Islet of Langerhans (tissue), 1 donor: ENCODE results near the gene IGSF21.

Experiments used
- FAIRE-seq: peaks from one replicate; lab custom pipeline; 2011; peaks lifted over from hg19 to GRCh38; lab: Jason Lieb, UNC

The IGSF21 gene

DNA sequence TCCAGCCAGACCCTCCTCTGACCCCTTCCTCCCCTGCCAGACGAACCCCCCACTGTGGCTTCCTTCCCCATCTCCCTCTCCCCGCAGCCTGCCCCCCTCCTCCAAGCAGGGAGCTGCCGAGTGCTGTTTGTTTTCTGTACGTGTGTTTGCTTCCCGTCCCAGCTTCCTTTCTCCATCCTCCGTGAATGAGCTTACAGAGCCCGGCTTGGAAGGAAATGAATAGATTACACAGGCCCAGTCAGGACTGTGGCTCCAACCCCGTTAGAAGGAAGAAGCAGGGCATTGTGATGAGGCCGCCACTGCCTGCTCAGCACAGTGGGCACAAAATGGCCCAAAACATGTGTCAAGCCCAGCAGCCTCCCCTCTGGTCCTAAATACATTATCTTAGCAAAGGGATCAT is 123.2 kb downstream of the IGSF21 start:
- FAIRE-seq, result no peak

DNA sequence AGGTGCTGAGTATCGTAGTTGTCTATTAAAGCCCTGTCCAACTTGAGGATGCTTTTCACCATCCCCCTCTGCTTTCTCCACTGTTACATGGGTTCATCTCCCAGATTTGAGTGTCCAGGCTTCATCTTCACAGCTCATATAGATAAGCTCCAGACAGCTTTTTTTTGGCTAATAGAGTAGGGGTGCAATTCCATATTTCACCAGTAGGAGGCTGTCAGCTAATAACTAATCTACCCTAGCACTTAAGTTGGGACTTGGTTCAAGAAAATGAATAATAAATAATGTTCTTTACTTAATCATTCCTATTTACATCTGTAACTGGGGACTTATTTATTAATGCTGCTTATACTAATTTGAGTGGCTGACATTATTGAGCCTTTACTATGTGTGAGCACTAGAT is 124.5 kb downstream of the IGSF21 start:
- no peak for FAIRE-seq

DNA sequence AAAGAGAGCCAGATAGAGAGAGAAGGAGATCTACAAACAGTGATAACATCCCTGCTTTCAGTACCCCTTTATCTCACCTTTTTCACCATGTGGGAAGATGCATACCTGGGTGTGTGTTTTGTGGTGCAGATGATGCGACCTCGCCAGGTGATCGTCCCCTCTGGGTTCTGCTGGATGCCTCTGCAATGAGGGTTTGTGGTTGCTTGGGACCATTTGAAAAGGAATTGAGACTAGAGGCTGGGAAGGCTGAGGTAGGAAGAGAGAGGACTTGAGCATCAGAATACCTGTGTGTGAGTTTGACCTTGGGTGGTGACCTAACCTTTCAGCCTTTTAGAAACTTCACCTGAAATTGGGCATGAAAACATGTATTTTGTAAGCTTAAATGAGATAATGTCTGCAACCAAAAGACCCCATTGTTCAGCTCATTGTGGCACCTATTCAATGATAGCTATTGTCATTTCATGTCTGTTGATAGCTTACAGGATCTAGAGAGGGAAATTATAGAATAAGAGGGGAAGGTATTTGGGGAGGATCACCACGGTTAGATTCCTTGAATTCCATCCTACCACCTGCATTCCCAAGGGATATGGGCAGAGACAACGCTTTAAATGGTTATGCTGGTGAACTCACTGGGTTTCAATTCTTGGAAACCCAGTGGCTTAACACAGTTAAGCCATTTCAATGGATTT is 125.7 kb downstream of the IGSF21 start:
- no peak for FAIRE-seq

DNA sequence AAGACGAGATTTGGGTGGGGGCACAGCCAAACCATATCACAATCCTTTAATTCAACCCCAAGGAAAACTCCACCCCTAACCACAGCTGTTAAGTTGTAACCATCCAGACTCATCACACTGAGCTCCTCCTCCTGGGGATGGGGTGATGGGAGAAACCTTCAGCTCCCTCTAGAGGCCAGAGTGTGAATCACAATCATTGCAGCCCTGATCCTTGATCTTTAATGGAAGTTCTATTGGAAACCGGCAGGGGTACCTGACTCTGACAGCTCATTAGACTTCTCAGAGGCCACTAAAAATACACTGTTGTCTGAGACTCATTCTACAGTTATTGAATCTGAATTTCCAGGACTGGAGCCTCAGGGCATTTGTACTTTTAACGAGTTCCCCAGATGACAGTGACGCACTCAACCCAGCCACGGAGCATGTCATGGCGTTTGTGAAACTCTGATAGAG is 127.2 kb downstream of the IGSF21 start:
- no peak for FAIRE-seq

DNA sequence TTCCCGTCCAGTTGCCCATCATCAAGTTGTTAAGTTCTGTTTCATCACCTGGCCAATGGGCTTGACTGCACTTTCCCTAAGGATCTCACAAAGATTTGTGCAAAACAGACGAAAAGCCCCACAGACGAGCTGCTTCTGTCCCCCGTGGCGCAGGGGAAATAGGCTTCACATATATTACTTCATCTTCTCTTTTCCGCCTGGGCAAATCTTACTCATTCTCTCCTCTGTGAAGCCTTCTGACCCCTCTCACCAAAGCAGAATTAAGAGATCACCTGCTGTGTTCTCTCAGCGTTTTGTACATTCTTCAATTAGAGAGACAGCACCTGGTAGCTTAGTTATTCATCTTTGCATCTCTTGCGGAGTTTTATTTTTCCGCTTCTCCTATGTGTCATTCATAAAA is 129.8 kb downstream of the IGSF21 start:
- FAIRE-seq, result no peak

DNA sequence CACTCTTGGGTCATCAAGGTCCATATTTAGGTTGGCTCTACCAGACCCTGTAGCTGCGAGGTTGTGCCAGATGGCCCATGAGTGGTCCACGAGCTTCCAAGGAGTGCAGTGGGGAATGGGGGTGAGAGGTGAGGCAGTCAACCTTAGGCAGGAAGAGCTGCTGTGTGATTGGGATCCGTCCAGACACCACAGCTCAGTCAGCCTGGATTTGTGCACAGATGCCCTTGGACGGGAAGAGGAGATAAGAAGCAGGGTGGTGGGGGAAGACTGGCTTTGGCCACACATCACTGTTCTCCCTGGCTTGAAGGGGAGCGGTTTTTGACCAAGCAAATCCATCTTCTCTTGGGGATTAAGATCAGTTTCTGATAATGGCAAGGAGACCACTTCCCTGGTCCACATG is 130.6 kb downstream of the IGSF21 start:
- FAIRE-seq, result no peak

DNA sequence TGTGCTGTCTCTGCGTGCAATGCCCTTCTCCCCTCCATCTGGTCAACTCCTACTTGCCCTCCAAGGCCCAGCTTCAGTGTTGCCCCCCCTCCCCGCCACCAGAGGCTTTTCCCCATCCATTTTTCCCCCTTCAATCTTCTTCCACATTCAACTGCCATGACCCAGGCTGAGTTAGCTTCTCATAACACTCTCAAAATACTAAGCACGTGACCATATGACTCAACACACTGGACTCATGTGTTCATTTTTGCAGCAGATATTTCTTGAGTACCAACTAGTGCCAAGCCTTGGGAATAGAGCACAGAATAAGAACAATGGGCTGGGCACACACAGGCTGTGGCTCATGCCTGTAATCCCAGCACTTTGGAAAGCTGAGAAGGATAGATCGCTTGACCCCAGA is 132.1 kb downstream of the IGSF21 start:
- FAIRE-seq, result no peak

DNA sequence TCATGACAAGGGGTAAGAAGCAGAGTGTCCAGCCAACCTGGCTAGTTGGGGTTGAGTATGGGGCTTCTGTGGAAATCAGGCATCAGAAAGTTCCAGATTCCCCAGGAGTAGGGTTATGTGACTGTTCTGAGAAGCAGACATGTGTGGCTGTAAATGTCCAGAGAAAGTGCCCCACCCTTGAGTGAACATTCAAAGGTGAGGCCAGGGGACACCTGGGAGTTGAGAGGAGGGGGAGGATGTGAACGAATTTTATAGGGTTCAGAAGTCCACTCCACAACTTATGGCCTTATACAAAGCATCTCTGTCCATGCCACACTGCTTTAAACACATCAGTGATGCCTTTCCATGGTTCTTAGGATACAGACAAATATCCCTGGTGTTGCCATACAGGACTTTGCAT is 133.3 kb downstream of the IGSF21 start:
- no peak for FAIRE-seq

DNA sequence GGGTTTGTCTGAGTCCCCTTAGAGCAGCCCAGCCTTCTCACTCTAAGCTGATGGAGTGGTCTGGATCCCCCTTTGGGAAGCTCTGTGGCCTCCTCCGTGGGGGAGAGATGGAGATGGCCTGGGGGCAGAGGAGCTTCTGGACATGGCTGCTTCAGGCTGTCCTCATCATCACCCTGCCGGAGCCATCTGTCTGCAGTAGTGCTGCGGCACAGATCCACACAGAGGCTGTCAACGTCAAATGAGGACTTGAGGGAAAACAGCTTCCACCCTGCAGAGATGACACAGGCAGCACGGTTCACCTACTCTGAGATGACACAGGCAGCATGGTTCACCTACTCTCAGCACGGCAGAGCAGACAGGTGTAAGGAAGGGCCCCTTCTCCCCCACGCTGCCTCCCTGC is 134.3 kb downstream of the IGSF21 start:
- no peak for FAIRE-seq

DNA sequence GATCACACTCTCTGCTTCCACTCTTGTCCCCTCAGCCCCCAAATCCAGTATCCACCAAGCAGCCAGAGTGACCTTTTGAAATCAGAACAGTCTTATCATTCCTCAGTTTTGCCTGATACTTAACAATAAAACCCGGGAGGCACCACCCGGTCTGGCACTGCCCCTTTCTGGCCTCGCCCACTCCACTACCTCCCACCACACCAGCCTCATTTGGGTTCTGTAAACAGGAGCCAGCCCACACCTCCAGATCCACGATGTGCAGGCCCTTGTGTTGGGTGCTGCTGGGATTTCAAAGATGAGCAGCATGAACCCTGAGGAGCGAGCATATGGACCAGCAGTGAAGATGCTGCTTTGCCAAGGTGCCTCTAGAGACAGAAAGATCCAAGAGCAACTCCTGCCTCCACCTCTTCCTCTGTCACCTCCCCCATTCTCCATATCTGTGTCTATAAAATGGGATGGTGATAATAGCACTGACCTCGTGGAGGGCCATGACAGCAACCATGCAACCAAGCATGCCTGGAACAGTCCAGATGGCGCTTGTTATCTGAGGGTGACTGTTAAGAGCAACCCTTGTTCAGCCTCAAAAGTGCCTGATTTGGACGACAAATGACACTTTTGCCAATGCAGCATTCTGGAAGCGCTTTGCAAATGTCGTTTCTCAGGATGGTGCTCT is 136.0 kb downstream of the IGSF21 start:
- no peak for FAIRE-seq

DNA sequence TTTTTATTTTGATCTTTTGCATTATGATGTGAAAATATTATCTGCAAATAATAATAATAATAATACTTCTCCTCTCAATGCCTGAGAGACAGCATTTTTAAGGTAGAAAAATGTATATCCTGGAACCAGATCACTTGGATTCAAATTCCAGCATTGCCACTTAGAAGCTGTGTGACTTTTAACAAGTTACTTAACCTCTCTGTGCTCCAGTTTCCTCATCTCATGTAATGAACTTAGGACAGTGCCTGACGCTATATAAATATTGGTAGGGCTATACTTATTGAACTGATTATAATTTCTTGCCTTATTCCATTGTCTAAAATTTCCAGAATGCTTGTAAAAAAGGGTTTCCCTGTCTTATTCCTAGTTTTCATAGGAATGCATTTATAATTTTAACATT is 137.2 kb downstream of the IGSF21 start:
- peak; percentile 47 for FAIRE-seq

DNA sequence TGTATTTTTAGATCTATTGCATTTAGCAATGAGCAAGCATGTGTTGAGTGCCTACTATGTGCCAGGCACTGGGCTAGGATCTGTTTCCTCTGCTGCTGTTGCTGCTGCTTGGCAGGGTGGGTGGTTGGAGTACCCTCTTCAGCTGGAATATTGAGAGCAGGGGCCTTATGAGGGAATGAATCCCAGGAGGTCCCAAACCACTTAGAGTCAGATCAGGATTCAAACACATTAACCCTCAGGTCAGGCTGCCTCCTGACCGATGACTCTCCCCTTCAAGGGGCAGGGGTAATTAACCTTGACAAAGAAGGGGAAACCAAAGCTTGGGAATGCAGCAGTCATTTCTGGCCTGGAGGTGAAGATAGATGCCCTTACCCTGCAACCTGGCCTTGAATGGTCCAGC is 138.0 kb downstream of the IGSF21 start:
- FAIRE-seq, result no peak

DNA sequence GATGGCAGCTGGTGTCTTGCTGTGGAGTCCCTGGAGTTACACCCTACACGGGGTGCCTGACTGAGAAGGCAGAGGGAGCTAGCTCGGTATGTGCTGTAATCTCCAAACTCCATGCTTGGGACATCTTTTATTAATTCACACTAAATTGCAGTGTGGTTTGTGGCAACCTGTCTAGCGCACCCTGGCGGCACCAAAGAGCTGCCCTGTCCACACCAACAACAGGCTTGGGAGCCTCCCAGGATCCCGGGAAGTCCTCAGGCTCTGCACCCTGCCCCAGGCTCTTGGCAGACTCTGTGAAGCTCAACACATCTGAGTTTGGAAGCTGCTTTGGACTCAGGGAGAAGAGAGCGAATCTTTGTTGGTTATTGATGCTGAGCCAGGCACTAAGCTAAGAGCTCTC is 138.9 kb downstream of the IGSF21 start:
- FAIRE-seq, result no peak

DNA sequence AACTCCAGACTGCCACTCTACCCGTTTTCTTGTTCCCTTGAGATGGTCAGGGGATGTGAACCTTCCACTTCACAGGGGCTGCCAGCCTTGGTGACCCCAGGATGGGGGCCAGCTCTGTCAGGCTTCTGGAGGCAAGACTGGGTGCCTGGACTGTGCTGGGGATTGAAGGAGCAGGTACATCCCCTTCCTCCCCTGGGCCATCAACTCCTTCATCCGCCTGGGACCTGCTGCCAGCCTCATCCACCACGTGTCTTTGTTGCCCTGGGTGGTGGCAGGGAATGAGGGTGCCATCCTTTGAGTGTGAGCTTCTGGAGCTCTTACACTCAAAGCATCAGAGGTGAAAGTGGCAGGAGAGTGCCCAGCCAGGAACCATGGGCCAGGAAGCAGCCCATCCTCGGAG is 139.6 kb downstream of the IGSF21 start:
- no peak for FAIRE-seq

DNA sequence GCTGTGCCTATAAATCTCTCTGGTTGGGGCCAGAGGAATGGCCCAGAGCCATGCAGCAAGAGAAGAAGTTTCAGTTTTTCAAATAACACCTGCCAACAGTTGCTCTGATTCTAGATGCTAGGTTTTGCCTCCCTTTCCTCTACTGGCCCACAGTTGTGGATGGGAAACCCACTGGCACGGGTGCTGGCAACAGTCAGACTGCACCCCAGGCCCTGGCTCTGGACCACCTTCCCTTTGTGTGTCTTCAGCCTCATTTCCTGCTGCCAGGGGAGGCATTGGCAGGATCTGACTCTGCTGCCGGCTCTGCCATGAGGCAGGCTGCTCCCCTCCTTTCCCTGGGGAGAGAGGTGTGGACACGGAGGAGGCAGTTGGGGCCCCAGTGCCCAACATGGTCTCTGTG is 142.0 kb downstream of the IGSF21 start:
- no peak for FAIRE-seq

DNA sequence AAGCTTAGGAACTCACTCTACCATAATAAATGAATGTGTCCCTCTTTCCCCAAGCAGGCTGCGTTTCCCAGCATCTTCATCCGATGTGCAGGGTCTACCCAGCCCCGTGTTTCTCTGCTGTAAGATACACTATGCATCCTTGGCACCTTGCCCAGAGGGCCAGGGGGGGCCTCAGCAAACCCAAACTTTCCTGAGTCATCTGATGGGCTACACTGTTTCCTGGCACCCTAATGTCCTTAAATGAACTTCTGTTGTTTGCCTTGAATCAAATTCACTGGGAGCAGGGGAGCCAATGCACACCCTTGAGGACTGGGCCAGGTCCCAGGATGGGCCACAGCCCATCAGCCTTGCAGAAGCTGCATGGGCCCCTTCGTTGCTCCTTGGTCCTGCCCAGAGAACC is 145.5 kb downstream of the IGSF21 start:
- FAIRE-seq, result no peak

DNA sequence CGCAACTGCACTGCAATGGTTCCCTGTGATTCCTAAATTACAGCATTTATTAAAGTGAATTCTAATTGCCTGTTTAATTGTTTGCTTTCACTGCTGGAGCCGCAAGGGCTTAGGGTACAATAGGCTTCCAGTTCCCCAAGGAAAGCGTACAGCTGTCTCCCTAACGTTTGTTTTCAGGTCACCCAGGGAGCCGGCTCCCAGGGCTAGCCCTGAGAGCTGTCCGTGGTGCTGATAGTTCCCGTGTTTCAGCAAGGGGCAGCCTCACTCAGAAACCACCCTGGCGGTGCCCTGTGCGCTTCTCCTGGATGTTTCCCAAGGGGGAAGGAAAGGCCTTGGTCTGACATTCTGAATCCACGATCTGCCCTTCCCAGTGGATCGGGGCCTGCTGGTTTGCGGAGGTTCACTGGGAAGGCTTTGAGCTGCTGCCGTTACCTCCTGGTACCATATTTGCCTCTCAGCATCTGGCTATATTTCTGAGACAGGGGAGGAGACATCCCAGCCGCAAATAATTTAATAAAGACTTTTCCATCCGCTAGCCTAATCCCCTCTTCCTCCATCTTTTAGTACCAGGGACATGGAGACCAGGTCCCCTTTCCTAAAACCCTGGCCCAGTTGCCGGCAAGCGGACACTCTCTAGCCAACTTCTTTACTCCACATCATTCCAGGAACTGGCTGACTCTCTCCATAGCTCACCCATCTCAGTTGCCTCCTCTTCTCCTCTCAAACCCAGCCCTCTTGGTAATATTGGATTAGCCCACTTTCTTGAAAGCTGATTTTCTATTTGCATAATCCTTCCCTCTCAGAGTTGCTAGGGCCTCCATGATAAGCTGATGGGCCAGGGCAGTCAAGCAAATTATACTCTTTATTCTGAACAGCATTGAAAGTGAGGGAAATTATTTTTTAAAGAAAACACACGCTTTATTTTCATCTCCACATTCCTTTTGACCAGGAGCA is 149.0 kb downstream of the IGSF21 start:
- FAIRE-seq, result no peak

DNA sequence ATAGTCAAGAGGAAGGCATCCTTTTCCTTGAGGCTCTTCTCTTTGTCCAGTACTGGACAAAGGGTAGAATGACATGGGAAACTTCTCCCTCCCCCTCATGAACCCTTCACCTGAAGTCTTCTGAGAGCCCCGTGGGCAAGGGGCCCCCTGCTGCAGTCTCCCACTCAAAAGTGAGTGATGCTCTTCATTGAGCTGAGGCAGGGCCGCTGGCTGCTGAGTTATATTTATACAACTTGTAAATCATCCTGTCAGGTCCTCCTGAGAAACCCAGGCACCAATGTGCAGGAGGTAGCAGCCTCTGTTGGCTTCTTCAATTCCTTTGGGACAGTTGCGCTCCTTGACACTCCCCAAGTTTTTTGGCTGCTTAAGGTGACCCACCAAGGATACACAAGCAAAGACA is 150.2 kb downstream of the IGSF21 start:
- FAIRE-seq, result no peak

DNA sequence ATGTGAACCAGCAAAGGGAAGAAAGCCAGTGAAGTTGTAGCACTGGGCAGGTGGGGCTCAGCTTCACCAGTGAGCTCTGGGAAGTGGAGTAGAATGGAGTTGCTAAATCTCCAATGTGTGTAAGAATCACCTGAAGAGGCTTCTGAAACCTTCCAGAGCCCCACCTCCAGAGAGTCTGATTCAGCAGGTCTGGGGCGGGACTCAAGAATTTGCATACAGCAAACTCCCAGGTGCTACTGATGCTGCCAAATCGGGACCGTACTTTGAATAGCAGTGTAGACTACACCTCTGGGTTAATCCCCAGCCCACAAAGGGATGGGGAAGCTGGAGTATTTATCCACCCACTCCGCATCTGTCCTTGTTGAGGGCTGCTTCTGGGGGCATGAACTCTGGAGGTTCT is 154.3 kb downstream of the IGSF21 start:
- no peak for FAIRE-seq

DNA sequence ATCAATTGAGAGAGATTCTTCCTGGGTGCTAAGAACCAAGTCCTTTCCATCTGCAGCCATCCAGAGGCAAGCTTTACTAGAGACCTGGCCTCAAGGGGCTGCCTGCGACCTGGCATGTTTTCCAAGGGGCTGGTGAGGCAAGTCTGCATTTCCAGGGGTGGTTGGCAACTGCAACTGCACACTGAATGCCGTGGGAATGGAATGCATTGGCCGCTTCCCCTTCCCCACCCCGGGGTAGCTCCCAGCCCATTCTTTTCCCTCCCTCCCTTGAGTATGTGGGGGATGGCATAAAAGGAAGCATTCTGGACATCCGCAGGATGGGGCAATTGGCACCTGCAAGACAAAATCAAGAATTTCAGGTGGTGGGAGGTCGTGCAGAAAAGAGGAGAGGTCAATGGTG is 155.1 kb downstream of the IGSF21 start:
- no peak for FAIRE-seq

DNA sequence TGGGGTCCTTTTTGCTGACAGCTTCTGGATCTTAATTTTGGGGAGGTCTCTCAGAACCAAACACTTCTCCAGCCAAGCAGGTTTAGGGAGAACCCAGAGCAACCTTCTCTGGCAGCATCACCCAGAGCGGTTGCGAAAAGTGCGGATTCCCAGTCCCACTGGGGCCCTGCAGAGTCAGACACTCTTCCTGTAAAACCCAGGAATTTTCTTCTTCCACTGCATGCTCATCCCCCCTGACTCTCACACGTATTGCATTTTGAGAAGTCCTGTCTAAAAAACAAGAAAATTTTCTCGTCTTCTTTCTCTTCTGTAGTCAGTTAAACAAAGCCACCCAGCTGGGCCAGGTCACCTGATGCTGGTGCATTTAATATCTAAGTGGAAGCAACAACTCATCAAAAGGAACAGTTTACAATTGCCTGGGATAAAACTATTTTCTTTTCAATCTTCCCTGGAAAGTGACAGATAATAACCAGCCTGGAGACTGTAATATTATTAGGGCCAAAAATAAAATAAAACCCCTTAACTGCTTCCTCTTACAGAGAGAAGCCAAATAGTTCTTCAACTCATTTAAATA is 156.0 kb downstream of the IGSF21 start:
- FAIRE-seq, result no peak

DNA sequence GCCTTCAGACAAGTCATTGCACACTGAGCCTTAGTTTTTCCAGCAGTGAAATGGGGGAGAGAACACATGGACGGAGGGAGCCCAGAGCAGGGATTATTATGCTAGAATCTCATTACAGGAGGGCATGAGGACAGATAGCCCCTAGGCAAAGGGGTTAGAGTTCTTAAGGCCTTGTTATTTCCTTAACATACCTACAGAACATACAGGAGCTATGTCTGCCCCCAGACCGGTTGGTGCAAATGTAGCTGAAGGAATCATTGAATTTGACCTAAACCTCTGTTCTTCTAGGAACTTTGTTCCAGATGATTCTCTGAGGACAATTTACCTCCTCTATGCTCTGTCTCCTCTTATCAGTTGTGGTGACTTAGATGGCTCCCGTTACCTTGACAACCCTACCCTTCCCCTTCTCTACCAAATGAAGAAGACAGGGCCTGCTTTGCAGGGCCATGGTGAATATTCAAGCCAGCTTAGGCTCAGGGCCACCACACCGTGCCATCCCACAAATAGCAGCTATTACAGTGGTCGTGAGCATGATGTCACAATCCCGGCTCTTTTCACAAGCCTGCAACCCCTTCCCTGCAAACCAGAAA is 156.9 kb downstream of the IGSF21 start:
- no peak for FAIRE-seq
